HTERT RPE-1 (cell line): Measurements from ENCODE around the gene CCDC102A.
"Not testable (repeated sequence)": the region's sequence is repeated elsewhere in the genome, so short reads cannot be mapped to it uniquely, and the experiment has no call there.

ENCODE experiments used
- in situ Hi-C: fragments of 300-500 bp; cut with MboI; formaldehyde crosslinking; loops from 4 replicates; pipeline ENCODE4 v1.14.3; 2020; ENCODE audit warnings: low sequenced_read_pairs

CCDC102A gene

DNA sequence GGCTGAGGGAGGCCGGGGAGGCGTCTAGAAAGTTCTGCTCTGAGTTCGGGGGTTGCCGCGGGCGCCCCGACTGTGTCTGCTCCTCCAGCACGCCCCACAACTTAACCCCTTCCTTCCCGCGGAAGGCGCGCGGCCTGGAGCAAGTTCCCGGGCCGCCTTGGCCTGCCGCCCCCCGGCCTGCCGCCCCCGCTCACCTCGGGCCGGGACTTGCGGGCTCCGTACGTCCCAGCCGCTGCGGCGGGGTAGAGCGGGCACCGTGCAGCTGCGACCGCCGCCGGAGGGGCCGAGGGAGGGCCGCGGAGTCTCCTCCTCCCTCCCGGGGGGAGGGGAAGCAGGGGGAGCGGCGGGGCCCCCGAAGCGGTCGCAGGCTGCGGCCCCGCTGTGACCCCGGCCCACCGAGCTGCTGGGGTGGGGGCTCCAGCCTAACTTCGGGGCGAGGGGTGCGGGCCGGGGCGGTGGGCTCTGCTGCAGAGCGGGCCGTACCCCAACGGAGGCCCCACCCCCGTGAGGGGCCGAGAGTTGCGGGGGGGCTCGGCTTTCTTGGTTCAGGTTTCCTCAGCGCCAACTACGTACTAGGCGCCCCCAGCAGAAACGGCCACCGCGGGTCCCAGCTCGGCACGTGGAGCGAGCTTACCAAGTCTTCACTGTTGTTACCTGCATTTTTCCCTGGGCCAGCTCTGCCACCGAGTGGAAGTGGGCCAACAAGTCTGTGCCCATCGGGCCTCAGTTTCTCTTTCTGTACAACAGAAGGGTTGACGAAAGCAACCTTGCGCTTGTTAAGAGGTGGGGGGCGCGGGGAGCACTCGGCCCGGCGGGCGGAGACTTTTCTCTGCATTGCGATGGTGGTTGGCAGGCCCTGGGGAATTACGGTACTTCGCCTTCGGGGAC is at the start of gene CCDC102A:
CCDC102A (minus strand) TSS at position 266 of the 888 bp plus-strand sequence. CDS start 7,394 bp downstream, outside the sequence.
- in situ Hi-C loops, result no loop called here

DNA sequence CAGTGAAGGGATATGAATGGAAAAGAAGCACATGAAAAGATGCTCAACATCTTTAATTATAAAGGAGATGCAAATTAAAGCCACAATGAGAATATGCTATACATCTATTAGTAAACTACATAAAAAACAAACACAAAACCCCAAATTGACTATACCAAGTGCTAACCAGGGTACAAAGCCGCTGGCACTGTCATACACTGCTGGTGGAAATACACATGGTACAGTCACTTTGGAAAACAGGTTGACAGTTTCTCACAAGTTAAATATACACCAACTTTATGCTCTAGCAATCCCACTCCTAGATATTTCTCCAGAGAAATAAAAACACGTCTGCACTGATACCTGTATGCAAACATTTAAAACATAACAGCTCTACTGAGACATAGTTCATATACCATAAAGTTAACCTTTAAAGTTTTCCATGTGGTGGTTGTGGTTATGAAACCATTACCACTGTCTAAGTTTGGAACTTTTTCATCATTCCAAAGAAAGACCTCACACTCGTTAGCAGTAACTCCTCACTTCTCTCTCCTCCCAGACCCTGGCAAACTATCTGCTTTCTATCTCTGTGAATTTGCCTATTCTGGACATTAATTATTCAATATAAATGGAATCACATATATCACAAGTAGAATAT is 48.8 kb upstream of the CCDC102A start:
- in situ Hi-C loops, result no loop called here

GRCh38 chr16:57579361-57579665 is 42.9 kb upstream of the CCDC102A start:
- in situ Hi-C loops, result no loop called here

DNA sequence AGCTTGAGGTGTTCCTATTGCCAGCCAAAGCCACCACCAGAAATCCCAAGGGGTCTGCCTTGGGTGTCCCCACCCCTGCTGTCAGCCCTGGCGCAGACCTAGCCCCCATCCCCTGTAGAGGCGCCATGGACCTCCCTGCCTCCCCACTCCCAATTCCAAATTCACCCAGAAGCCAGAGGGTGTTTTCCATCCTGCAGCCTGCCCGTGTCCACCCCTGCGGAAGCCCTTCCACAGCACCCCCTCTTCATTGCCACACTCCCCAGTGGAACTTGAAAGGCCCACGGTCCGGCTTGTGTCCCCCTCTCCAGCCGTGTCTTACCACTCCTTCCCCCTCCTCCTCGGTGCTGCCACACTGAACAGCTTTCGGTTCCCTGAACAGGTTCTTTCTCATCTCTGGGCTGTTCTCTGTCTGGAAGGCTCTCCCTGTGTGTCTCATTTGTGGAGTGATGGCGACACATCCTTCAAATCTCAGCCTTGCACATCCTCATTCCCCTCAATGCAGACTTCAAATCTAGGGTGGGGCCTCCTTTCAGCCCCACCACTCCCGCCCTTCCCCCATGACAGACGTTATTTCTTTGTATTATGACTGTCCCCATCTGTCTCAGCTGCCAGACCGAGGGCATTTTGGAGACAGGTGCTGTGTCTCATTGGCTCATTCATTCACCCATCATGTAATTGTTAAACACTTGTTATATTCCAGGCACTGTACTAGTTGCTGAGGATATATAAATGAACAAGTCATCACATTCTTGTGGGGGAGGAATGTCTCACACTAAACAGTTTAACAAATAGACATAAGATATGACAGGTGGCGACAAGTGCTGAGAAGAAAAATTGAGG is 42.4 kb upstream of the CCDC102A start:
- in situ Hi-C loops, result no loop called here

- in situ Hi-C loops, result no loop called here
Measured at GRCh38 chr16:57577691-57578224, 41.4 kb upstream of the CCDC102A start.

- in situ Hi-C loops, result no loop called here
Measured at GRCh38 chr16:57577214-57577613, 40.8 kb upstream of the CCDC102A start.

DNA sequence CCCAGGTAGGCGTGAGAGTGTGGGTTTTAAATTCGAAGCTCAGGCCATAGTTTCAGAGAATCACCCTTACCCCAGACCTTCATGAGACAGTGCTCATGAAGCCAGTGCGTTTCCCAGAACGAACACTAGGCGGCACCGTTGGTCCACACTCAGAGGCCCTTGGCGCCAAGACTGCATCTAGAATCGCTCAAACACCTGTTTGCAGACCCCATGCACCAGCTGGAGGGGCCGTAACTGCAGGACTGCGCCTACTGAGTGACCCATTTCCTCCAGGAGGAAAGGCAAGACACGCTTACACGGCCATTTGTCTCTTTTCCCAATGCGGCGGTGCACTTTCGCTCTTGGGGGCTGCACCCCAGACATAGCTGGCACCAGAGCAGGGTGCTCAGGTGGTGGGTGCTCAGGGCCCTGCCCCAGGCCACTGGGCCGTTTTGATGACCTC is 40.1 kb upstream of the CCDC102A start:
- in situ Hi-C loops, result no loop called here

GRCh38 chr16:57575468-57576277 is 39.3 kb upstream of the CCDC102A start:
- in situ Hi-C loops, result no loop called here

- in situ Hi-C loops, result no loop called here
Measured at GRCh38 chr16:57574646-57575467, 38.5 kb upstream of the CCDC102A start.

DNA sequence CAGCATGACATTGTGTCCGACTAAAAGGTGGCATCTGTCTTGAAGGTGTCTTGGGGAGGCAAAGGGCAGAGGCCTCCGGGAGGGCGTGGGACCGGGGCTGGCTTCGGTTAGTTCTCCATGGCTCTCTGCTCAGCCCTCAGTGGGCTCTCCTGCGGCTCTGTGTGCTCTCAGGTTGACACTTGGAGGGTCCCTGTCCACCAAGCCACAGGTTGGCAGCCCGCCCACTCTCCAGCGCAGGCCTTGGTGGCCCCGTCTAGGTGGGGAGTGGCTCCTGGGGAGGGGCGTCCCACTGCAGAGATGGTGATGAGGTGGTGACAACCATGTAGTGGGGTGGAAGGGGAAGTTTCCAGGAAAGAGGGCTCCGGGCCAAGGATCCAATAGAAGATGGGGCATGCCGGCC is 37.7 kb upstream of the CCDC102A start:
- in situ Hi-C loops, result no loop called here

DNA sequence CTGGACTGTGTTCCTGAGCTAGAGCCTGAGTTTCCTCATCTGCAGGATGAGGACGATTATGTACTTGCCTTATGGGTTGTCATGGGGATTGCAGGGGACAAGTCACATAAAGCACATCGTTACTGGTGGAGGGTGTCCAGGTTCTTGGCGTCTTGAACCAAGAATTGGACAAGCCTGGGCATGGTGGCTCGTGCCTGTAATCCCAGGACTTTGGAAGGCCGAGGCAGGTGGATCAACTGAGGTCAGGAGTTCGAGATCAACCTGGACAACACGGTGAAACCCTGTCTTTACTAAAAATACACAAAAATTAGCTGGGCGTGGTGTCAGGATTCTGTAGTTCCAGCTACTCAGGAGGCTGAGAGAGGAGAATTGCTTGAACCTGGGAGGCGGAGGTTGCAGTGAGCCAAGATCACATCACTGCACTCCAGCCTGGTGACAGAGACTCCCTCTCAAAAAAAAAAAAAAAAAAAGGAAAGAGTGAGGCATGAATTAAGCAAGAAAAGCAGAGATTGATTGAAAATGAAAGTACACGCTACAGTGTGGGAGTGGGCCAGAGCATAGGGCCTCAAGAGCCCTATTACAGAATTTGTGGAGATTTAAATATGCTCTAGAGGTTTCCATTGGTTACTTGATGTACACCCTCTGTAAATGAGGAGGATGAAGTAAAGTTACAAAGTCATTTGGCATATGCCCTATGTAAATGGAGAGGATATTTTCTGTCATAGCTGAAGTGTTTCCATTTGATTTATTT is 36.8 kb upstream of the CCDC102A start:
- in situ Hi-C loops, result no loop called here

DNA sequence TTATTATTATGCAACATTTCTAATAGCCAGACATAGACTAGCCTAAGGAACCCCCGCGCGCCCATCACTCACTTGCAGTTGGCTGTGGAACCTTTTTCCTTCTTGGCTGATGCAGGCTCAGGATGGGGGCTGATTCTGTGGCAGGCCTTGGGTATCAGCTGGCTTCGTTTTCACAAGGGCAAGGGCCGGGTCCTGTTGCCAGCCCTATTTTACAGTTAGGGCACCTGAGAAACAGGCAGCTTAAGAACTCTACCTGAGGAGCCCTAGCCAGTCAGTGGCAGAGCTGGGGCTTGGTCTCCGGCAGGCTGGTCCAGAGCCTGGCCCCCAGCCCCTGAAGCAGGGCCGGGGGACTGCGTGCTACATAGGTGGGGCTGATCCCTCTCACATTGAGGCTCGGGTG is 34.7 kb upstream of the CCDC102A start:
- in situ Hi-C loops, result no loop called here

- in situ Hi-C loops, result no loop called here
Measured at GRCh38 chr16:57570301-57571070, 34.1 kb upstream of the CCDC102A start.

- in situ Hi-C loops, result no loop called here
Measured at GRCh38 chr16:57569306-57569946, 33.1 kb upstream of the CCDC102A start.

GRCh38 chr16:57568772-57569171 is 32.4 kb upstream of the CCDC102A start:
- in situ Hi-C loops, result not testable (repeated sequence)

GRCh38 chr16:57568173-57568678 is 31.9 kb upstream of the CCDC102A start:
- in situ Hi-C loops, result no loop called here

- in situ Hi-C loops, result no loop called here
Measured at GRCh38 chr16:57567691-57568090, 31.3 kb upstream of the CCDC102A start.
